Activated naive CD8-positive, alpha-beta T cell treated with anti-CD3 and anti-CD28 coated beads for 36 hours (primary cell): ENCODE measurements around the gene CADM2. TPM values are rescaled to one million over a fixed set of nuclear protein-coding genes. Genes with fewer than 3 reads are reported as not detected.
"Not testable (repeated sequence)": the region's sequence is repeated elsewhere in the genome, so short reads cannot be mapped to it uniquely, and the experiment has no call there.

Experiments used
- DNase-seq: peaks from one replicate; pipeline ENCODE4 v3.0.0; 2021
- H3K27ac Mint-ChIP-seq: one replicate; pipeline ENCODE4 v1.8.0; 2022; ENCODE audit warnings: mild to moderate bottlenecking, moderate library complexity, mixed read lengths
- H3K27me3 Mint-ChIP-seq: one replicate; pipeline ENCODE4 v1.8.0; 2022; ENCODE audit warnings: mild to moderate bottlenecking, mixed read lengths
- H3K36me3 Mint-ChIP-seq: one replicate; pipeline ENCODE4 v1.8.0; 2021; ENCODE audit warnings: mild to moderate bottlenecking, mixed read lengths
- H3K4me1 Mint-ChIP-seq: one replicate; pipeline ENCODE4 v1.8.0; 2021; ENCODE audit warnings: mixed read lengths
- H3K4me3 Mint-ChIP-seq: one replicate; pipeline ENCODE4 v1.8.0; 2022; ENCODE audit warnings: mild to moderate bottlenecking, moderate library complexity, mixed read lengths
- H3K9me3 Mint-ChIP-seq: one replicate; pipeline ENCODE4 v1.8.0; 2022; ENCODE audit warnings: mixed read lengths
- total RNA-seq, 2 experiments: library from RNA; stranded (reverse); gene quantifications; one replicate each; pipeline ENCODE4 v1.2.3, GENCODE V29; 2021

Gene CADM2
- total RNA-seq, 2 experiments from 2014 or later, result 0.21 to 0.40 TPM

DNA sequence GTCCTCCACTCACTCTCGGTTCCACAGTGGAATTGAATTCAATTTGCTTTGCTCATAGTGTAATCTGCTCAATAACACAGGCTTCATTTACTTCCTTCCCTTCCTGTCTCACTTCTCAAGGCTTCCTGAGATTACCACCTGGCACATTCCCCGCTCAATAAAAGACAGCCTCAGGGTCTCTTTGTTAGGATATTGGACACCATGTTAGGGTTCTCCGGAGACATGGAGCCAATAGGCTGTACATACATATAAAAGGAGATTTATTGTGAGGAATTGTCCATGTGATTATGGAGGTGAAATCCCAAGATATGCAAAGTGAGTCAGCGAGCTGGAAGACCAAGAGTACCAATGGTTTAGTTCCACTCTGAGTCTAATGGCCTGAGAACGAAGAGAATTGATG, 974.5 kb downstream of the CADM2 start:
- Mint-ChIP-seq H3K9me3 (peaks cover 2% of the 10 kb centered on the region), H3K27me3 (no peaks in the 10 kb centered on the region), H3K27ac (no peak overlapping the region), H3K4me3 (no peak overlapping the region), H3K4me1 (no peaks in the 10 kb centered on the region), H3K36me3 (no peaks in the 10 kb centered on the region)
- no peak for DNase-seq

- no peaks in the 10 kb centered on the region for H3K27me3 Mint-ChIP-seq
- peaks cover 3% of the 10 kb centered on the region for H3K9me3 Mint-ChIP-seq
- DNase-seq, result no peak
- H3K4me1 Mint-ChIP-seq, result no peaks in the 10 kb centered on the region
- H3K27ac Mint-ChIP-seq, result no peak overlapping the region
- H3K36me3 Mint-ChIP-seq, result no peaks in the 10 kb centered on the region
- H3K4me3 Mint-ChIP-seq, result no peak overlapping the region
Measured at GRCh38 chr3:85935171-85935570, 976.4 kb downstream of the CADM2 start.

DNA sequence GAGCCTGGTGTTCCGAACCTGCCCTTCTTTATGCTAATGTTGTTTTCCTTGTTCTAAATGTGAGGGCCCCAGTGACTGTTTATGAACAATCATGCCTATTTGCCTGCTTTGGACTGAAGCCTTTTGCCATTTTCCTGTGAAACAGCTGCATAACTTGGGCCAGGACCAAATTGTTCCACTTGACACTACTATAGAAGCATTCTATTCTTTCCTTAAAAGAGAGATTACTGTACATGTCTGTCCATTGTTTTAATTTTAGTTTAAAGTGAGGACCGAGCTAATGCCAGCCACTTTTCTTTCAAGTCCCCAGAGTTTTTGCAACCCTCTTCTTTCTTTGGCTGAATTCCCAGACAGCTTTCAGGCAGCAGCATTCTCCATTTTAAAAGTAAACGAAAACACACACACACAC, 980.3 kb downstream of the CADM2 start:
- H3K4me1 Mint-ChIP-seq, result no peaks in the 10 kb centered on the region

DNA sequence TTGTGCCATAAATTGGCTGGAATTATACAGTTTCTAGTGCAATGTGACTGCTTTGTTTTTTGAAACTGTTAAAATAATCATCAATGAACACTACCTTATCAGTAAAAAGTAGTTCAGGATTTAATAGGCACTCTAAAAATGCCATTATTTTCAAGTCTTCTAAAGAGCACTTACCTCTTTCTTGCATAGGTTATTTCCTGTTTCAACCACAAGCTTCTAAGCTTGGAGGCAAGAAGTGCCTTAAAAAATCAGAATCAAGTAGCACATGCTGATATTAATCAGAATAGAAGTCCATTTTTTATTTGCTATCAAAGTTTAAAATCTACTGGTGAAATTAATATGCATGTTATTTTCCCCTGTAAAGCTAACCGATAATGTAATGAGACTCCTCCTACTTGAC, 991.6 kb downstream of the CADM2 start:
- H3K27me3 Mint-ChIP-seq, result no peaks in the 10 kb centered on the region
- no peak overlapping the region for H3K4me3 Mint-ChIP-seq
- H3K27ac Mint-ChIP-seq, result no peak overlapping the region
- no peaks in the 10 kb centered on the region for H3K36me3 Mint-ChIP-seq
- no peak for DNase-seq
- H3K4me1 Mint-ChIP-seq, result no peaks in the 10 kb centered on the region
- peaks cover 4% of the 10 kb centered on the region for H3K9me3 Mint-ChIP-seq

More for the DNA sequence above, 980.3 kb downstream of the CADM2 start:
- Mint-ChIP-seq H3K9me3 (peaks cover 11% of the 10 kb centered on the region), H3K36me3 (no peaks in the 10 kb centered on the region), H3K27me3 (no peaks in the 10 kb centered on the region), H3K27ac (no peak overlapping the region), H3K4me3 (no peak overlapping the region)
- no peak for DNase-seq

GRCh38 chr3:85960793-85961192, 1002.0 kb downstream of the CADM2 start:
- no peaks in the 10 kb centered on the region for H3K4me1 Mint-ChIP-seq
- no peaks in the 10 kb centered on the region for H3K27me3 Mint-ChIP-seq
- DNase-seq, result no peak
- H3K4me3 Mint-ChIP-seq, result no peak overlapping the region
- H3K9me3 Mint-ChIP-seq, result no peaks in the 10 kb centered on the region
- H3K36me3 Mint-ChIP-seq, result no peaks in the 10 kb centered on the region
- H3K27ac Mint-ChIP-seq, result no peak overlapping the region

DNA sequence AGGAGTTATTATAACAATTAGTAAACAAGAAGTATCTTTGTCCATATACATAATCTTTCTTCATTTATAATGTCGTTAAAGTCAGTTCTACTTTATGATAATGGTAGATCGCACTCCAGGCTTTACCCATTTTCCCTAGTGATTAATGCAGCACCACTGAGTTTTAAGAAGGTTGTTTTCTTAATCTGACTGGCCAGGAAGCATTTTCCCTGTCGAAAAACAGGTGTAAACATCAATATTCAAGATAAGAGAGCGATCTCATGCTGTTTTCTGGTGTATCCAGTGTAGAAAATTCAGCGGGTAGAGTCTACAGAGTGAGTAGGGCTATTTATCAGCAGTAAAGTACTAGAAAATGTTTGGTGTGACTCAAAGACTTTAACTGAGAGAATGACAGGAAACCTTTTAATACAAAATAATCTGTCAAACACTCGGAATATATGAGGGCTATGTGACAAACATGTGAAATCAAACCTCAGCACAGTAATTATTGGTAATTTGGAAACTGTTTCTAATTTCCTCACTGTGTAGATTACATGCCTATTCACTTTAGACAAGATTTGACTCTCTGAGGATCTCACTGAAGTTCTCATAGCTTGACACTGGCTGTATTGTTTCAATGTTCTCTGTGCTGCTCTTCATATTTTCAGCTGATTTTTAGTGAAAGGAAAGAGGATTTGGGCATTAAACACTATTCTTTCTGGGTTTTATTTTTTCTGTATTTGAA, 1019.0 kb downstream of the CADM2 start:
- Mint-ChIP-seq H3K36me3 (no peaks in the 10 kb centered on the region), H3K4me3 (no peak overlapping the region), H3K27me3 (no peaks in the 10 kb centered on the region), H3K4me1 (no peaks in the 10 kb centered on the region), H3K9me3 (peaks cover 1% of the 10 kb centered on the region), H3K27ac (no peak overlapping the region)
- DNase-seq, result no peak

DNA sequence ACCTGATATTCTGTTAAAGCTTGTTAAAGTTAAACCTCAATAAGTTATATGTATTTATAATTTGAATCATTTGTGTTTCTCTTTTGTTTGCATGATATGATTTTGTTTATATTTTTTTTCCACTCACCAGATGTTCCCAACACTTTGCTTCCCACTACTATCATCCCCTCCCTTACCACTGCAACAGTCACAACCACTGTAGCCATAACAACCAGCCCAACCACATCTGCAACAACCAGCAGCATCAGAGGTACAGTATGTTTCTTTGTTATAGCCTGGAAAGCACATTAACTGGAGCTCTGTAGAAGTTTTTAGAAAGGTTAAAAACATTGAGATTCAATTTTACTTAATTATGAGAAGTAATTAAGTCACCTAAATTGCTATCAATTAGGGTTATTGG, 1020.2 kb downstream of the CADM2 start:
- DNase-seq, result no peak
- no peaks in the 10 kb centered on the region for H3K27me3 Mint-ChIP-seq
- no peak overlapping the region for H3K27ac Mint-ChIP-seq
- no peaks in the 10 kb centered on the region for H3K9me3 Mint-ChIP-seq
- H3K4me1 Mint-ChIP-seq, result no peaks in the 10 kb centered on the region
- H3K36me3 Mint-ChIP-seq, result no peaks in the 10 kb centered on the region
- no peak overlapping the region for H3K4me3 Mint-ChIP-seq

GRCh38 chr3:85989581-85989980, 1030.8 kb downstream of the CADM2 start:
- H3K9me3 Mint-ChIP-seq, H3K27ac Mint-ChIP-seq, H3K36me3 Mint-ChIP-seq, H3K27me3 Mint-ChIP-seq, H3K4me3 Mint-ChIP-seq, DNase-seq, H3K4me1 Mint-ChIP-seq: not testable (repeated sequence)

DNA sequence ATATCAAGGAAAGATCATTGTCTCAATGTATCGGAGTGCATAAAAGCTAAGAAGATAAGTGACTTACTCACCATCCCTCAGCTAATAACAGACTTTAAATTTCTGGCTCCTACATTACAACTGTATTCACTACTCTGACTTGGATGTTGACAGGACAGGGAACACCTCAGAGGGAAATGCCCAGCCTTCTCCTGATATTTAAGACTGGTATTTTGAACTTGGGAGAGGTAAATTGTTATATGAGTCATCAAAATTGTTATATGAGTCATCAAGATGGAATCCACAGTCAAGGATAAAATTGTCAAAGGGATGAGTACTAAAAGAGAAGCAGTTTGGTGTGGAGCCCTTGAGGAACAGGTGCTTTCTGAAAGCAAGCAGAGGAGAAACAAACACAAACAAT, 1070.8 kb downstream of the CADM2 start:
- Mint-ChIP-seq H3K36me3 (no peaks in the 10 kb centered on the region), H3K27me3 (no peaks in the 10 kb centered on the region)
- no peak for DNase-seq

DNA sequence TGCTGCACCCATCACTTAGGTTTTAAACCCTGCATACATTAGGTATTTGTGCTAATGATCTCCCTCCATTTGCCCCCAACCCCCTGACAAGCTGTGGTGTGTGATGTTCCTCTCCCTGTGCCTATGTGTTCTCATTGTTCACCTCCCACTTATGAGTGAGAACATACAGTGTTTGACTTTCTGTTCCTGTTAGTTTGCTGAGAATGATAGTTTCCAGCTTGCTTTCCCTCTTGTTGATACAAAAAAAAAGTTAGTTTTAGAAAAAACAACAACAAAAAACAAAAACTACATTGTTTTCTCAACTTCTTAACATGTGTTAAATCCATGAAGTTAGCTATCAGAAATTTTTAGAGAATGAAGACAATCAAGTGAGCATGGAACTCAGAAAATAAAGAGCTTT, 1079.1 kb downstream of the CADM2 start:
- H3K36me3 Mint-ChIP-seq, result no peaks in the 10 kb centered on the region
- H3K9me3 Mint-ChIP-seq, result peaks cover 14% of the 10 kb centered on the region
- no peak for DNase-seq
- H3K4me1 Mint-ChIP-seq, result no peaks in the 10 kb centered on the region
- no peak overlapping the region for H3K27ac Mint-ChIP-seq
- H3K27me3 Mint-ChIP-seq, result no peaks in the 10 kb centered on the region
- no peak overlapping the region for H3K4me3 Mint-ChIP-seq

More for the DNA sequence above, 1070.8 kb downstream of the CADM2 start:
- Mint-ChIP-seq H3K4me1 (no peaks in the 10 kb centered on the region), H3K4me3 (no peak overlapping the region), H3K27ac (no peak overlapping the region), H3K9me3 (peaks cover 2% of the 10 kb centered on the region)

DNA sequence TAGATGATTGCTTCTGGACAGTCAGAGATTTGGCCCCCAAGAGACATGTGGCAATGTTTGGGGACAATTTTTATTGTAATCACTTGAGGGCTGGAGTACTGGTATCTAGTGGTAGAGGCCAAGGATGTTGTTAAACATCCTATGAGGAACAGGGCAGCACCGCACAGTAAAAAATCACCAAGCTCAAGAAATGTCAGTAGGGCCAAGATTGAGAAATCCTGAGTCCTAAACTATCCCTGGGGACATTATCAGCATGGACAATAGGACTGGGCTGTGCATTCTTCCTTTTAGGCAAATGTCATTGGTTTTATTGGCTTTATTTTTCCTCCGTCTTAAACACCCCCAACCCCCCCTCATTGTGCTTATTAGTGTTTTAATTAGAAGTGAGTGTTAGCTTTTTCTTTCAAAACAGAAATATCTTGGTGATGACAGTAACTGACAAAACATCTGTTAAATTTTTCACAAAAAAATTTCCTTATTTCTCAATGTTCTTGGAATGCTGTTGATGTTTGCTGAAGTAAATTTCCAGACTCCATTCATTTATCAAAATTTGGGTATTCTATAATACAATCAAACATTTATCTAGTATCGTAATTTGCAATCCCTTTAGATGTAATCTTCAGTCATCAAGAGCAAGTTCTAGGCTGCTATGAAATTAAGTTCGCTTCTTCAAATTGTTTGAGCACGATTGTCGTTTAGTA, 1087.8 kb downstream of the CADM2 start:
- Mint-ChIP-seq H3K4me3 (no peak overlapping the region), H3K27ac (no peak overlapping the region), H3K4me1 (no peaks in the 10 kb centered on the region), H3K36me3 (no peaks in the 10 kb centered on the region), H3K9me3 (peaks cover 5% of the 10 kb centered on the region), H3K27me3 (no peaks in the 10 kb centered on the region)
- no peak for DNase-seq

DNA sequence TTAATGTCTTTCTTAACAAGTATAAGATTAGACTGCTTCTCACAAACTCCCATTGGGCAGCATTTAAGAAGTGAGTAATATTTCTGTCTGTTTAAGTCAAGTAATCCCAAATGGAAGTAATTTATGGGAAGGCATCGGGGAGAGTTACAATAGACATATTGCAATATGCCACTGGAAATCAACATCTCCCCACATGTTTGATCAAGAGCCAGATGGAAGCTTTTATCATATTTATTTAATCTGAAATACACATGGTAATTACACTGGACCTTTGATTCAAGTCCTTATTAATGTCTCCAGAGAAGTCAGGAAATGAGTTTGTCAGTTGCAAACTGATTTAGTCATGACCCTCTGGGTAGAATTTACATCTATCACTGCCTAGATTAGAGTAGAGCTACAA, 1088.4 kb downstream of the CADM2 start:
- peaks cover 2% of the 10 kb centered on the region for H3K9me3 Mint-ChIP-seq
- DNase-seq, result no peak
- no peak overlapping the region for H3K27ac Mint-ChIP-seq
- H3K4me3 Mint-ChIP-seq, result no peak overlapping the region
- H3K36me3 Mint-ChIP-seq, result no peaks in the 10 kb centered on the region
- no peaks in the 10 kb centered on the region for H3K27me3 Mint-ChIP-seq
- H3K4me1 Mint-ChIP-seq, result no peaks in the 10 kb centered on the region

- no peak overlapping the region for H3K4me3 Mint-ChIP-seq
- H3K9me3 Mint-ChIP-seq, result peaks cover 2% of the 10 kb centered on the region
- no peaks in the 10 kb centered on the region for H3K4me1 Mint-ChIP-seq
- DNase-seq, result no peak
- H3K27me3 Mint-ChIP-seq, result no peaks in the 10 kb centered on the region
- no peaks in the 10 kb centered on the region for H3K36me3 Mint-ChIP-seq
- no peak overlapping the region for H3K27ac Mint-ChIP-seq
Measured at GRCh38 chr3:86051058-86051457, 1092.3 kb downstream of the CADM2 start.

- Mint-ChIP-seq H3K4me3 (no peak overlapping the region), H3K27me3 (no peaks in the 10 kb centered on the region), H3K4me1 (no peaks in the 10 kb centered on the region), H3K9me3 (peaks cover 2% of the 10 kb centered on the region), H3K36me3 (no peaks in the 10 kb centered on the region), H3K27ac (no peak overlapping the region)
- no peak for DNase-seq
Measured at GRCh38 chr3:86056032-86056431, 1097.2 kb downstream of the CADM2 start.

GRCh38 chr3:86056962-86057361, 1098.2 kb downstream of the CADM2 start:
- no peak overlapping the region for H3K27ac Mint-ChIP-seq
- no peaks in the 10 kb centered on the region for H3K4me1 Mint-ChIP-seq
- no peak for DNase-seq
- no peaks in the 10 kb centered on the region for H3K27me3 Mint-ChIP-seq
- H3K9me3 Mint-ChIP-seq, result peaks cover 2% of the 10 kb centered on the region
- H3K4me3 Mint-ChIP-seq, result no peak overlapping the region
- no peaks in the 10 kb centered on the region for H3K36me3 Mint-ChIP-seq

GRCh38 chr3:86073799-86074198, 1115.0 kb downstream of the CADM2 start:
- Mint-ChIP-seq H3K9me3 (no peaks in the 10 kb centered on the region), H3K36me3 (no peaks in the 10 kb centered on the region), H3K27me3 (no peaks in the 10 kb centered on the region), H3K4me1 (no peaks in the 10 kb centered on the region), H3K27ac (no peak overlapping the region), H3K4me3 (no peak overlapping the region)
- no peak for DNase-seq
